ENCODE data around the gene OR6M1.

OR6M1 gene, protein sequence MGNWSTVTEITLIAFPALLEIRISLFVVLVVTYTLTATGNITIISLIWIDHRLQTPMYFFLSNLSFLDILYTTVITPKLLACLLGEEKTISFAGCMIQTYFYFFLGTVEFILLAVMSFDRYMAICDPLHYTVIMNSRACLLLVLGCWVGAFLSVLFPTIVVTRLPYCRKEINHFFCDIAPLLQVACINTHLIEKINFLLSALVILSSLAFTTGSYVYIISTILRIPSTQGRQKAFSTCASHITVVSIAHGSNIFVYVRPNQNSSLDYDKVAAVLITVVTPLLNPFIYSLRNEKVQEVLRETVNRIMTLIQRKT

GRCh38 chr11:123806249-123806648 is at the start of gene OR6M1:
TSS of gene OR6M1 (minus strand) at chr11:123806349. CDS start at chr11:123806349, 0 bp downstream.
- Histone ChIP-seq H3K4me3 (no peak within 1 kb of the TSS), H3K36me3 (no peaks in the 10 kb centered on the region), H3K9ac (no peak within 1 kb of the TSS), H3K4me1 (peaks cover 7% of the 10 kb centered on the region; the same call in 1 of the 2 replicates), H3K4me2 (peak within 1 kb of the TSS; percentile 17; the same call in 1 of the 2 replicates), H3K27ac (no peak within 1 kb of the TSS), H4K20me1 (no peaks in the 10 kb centered on the region), H3K27me3 (no peaks in the 10 kb centered on the region), H3K9me3 (no peaks in the 10 kb centered on the region)
- no peak for TF ChIP-seq Cebpa-rat (IDR thresholded peaks at IDR 0.05)

GRCh38 chr11:123853038-123853437 is 46.9 kb upstream of the OR6M1 start:
- no peak overlapping the region for H3K27ac ChIP-seq
- TF ChIP-seq Cebpa-rat (IDR thresholded peaks at IDR 0.05), result no peak
- H3K36me3 ChIP-seq, result no peaks in the 10 kb centered on the region
- H3K27me3 ChIP-seq, result no peaks in the 10 kb centered on the region
- H3K4me3 ChIP-seq, result no peak overlapping the region
- peaks cover 13% of the 10 kb centered on the region for H3K4me1 ChIP-seq
- peaks cover 17% of the 10 kb centered on the region for H3K9me3 ChIP-seq
- H4K20me1 ChIP-seq, result no peaks in the 10 kb centered on the region
- no peak overlapping the region for H3K4me2 ChIP-seq
- H3K9ac ChIP-seq, result no peak overlapping the region

DNA sequence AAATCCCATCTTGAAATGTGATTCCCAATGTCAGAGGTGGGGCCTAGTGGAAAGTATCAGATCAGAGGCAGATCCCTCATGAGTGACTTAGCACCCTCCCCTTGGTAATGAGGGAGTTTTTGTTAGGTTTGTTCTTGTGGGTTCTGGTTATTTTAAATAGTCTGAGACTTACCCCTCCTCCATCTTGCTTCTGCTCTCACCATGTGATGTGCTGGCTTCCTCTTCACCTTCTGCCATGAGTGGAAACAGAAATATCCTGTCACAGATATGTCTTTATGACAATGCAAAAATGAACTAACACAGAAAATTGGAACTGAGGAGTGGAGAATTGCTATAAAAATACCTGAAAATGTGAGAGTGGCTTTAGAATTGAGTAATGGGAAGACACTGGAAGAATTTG is 46.2 kb upstream of the OR6M1 start:
- Histone ChIP-seq H4K20me1 (no peaks in the 10 kb centered on the region), H3K27me3 (no peaks in the 10 kb centered on the region), H3K9ac (no peak overlapping the region), H3K4me3 (no peak overlapping the region), H3K4me2 (peak overlapping the region; percentile 33; the same call in 1 of the 2 replicates), H3K9me3 (peaks cover 17% of the 10 kb centered on the region), H3K36me3 (no peaks in the 10 kb centered on the region), H3K4me1 (peaks cover 13% of the 10 kb centered on the region), H3K27ac (no peak overlapping the region)
- TF ChIP-seq Cebpa-rat (IDR thresholded peaks at IDR 0.05), result no peak

GRCh38 chr11:123851110-123851509 is 45.0 kb upstream of the OR6M1 start:
- H4K20me1 ChIP-seq, result no peaks in the 10 kb centered on the region

DNA sequence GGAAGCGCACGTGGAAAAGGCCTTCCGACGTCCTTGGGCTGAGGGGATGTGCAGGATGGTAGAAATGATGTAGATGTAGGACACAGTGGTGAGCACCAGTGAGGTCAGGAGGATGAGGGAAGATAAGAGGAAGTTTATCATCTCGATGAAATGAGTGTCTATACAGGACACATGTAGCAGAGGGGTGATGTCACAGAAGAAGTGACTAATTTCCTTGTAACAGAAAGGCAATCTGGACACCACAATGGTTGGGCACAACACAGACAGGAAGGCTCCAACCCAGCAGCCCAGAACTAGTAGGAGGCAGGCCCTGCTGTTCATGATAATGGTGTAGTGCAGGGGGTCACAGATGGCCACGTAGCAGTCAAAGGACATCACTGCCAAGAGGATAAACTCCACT is 35.0 kb upstream of the OR6M1 start:
- no peak overlapping the region for H3K4me2 ChIP-seq
- no peaks in the 10 kb centered on the region for H3K36me3 ChIP-seq
- H3K27me3 ChIP-seq, result no peaks in the 10 kb centered on the region
- no peaks in the 10 kb centered on the region for H3K9me3 ChIP-seq
- no peak for TF ChIP-seq Cebpa-rat (IDR thresholded peaks at IDR 0.05)
- H3K27ac ChIP-seq, result no peak overlapping the region
- H3K4me1 ChIP-seq, result no peaks in the 10 kb centered on the region
- no peaks in the 10 kb centered on the region for H4K20me1 ChIP-seq
- no peak overlapping the region for H3K4me3 ChIP-seq
- H3K9ac ChIP-seq, result no peak overlapping the region

More at GRCh38 chr11:123851110-123851509, 45.0 kb upstream of the OR6M1 start:
- H3K36me3 ChIP-seq, result no peaks in the 10 kb centered on the region
- H3K4me1 ChIP-seq, result peaks cover 13% of the 10 kb centered on the region
- H3K9me3 ChIP-seq, result peaks cover 11% of the 10 kb centered on the region
- no peak overlapping the region for H3K4me2 ChIP-seq
- no peaks in the 10 kb centered on the region for H3K27me3 ChIP-seq
- no peak overlapping the region for H3K9ac ChIP-seq
- no peak for TF ChIP-seq Cebpa-rat (IDR thresholded peaks at IDR 0.05)
- H3K4me3 ChIP-seq, result no peak overlapping the region
- H3K27ac ChIP-seq, result no peak overlapping the region

- Histone ChIP-seq H3K27me3 (no peaks in the 10 kb centered on the region), H3K4me2 (no peak overlapping the region), H3K9me3 (no peaks in the 10 kb centered on the region), H3K4me1 (no peaks in the 10 kb centered on the region), H3K9ac (no peak overlapping the region), H4K20me1 (no peaks in the 10 kb centered on the region), H3K27ac (no peak overlapping the region), H3K36me3 (no peaks in the 10 kb centered on the region), H3K4me3 (no peak overlapping the region)
- TF ChIP-seq Cebpa-rat (IDR thresholded peaks at IDR 0.05), result no peak
Measured at GRCh38 chr11:123839131-123839530, 33.0 kb upstream of the OR6M1 start.

DNA sequence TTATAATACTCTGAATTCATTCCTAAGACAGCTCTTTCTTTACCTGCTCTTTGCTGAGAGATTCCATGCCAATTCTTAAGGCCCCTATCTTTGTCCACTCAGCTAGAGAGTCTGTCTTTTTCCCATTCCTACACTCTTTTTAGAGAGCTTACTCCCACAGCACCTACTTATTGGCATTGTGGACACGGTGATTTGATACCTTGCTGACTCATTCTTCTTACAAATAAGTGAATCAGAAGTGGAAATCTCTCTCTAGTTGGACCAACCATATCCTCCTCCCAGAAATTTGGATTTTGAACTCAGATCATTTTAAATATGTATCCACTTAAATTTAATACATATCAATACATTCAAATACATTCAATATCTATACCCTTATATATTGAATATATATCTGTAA is 32.5 kb upstream of the OR6M1 start:
- no peaks in the 10 kb centered on the region for H3K9me3 ChIP-seq
- no peaks in the 10 kb centered on the region for H3K4me1 ChIP-seq
- no peak for TF ChIP-seq Cebpa-rat (IDR thresholded peaks at IDR 0.05)
- H3K27me3 ChIP-seq, result no peaks in the 10 kb centered on the region
- no peaks in the 10 kb centered on the region for H3K36me3 ChIP-seq
- no peaks in the 10 kb centered on the region for H4K20me1 ChIP-seq
- H3K27ac ChIP-seq, result no peak overlapping the region
- H3K4me2 ChIP-seq, result no peak overlapping the region
- no peak overlapping the region for H3K9ac ChIP-seq
- no peak overlapping the region for H3K4me3 ChIP-seq

- Histone ChIP-seq H3K9ac (no peak overlapping the region), H3K27ac (no peak overlapping the region), H3K27me3 (no peaks in the 10 kb centered on the region), H4K20me1 (no peaks in the 10 kb centered on the region), H3K36me3 (no peaks in the 10 kb centered on the region), H3K4me2 (no peak overlapping the region), H3K4me1 (no peaks in the 10 kb centered on the region), H3K4me3 (no peak overlapping the region), H3K9me3 (no peaks in the 10 kb centered on the region)
- TF ChIP-seq Cebpa-rat (IDR thresholded peaks at IDR 0.05), result no peak
Measured at GRCh38 chr11:123838199-123838598, 32.0 kb upstream of the OR6M1 start.

- no peaks in the 10 kb centered on the region for H3K27me3 ChIP-seq
Measured at GRCh38 chr11:123833095-123833494, 26.9 kb upstream of the OR6M1 start.

GRCh38 chr11:123829745-123830144 is 23.6 kb upstream of the OR6M1 start:
- Histone ChIP-seq H3K36me3 (no peaks in the 10 kb centered on the region), H3K4me3 (no peak overlapping the region), H3K9me3 (no peaks in the 10 kb centered on the region), H3K4me2 (no peak overlapping the region), H3K27me3 (no peaks in the 10 kb centered on the region), H3K27ac (no peak overlapping the region), H3K9ac (no peak overlapping the region), H3K4me1 (no peaks in the 10 kb centered on the region), H4K20me1 (no peaks in the 10 kb centered on the region)
- TF ChIP-seq Cebpa-rat (IDR thresholded peaks at IDR 0.05), result no peak

More at GRCh38 chr11:123833095-123833494, 26.9 kb upstream of the OR6M1 start:
- no peak overlapping the region for H3K27ac ChIP-seq
- H3K4me3 ChIP-seq, result no peak overlapping the region
- no peak for TF ChIP-seq Cebpa-rat (IDR thresholded peaks at IDR 0.05)
- H3K9ac ChIP-seq, result no peak overlapping the region
- H3K36me3 ChIP-seq, result no peaks in the 10 kb centered on the region
- no peaks in the 10 kb centered on the region for H4K20me1 ChIP-seq
- no peak overlapping the region for H3K4me2 ChIP-seq
- no peaks in the 10 kb centered on the region for H3K4me1 ChIP-seq
- H3K9me3 ChIP-seq, result no peaks in the 10 kb centered on the region

Data from BLaER1 (cell line).